Fibroblast of mammary gland (primary cell): Measurements from ENCODE around the gene KRT9.
"Not testable (repeated sequence)": the region's sequence is repeated elsewhere in the genome, so short reads cannot be mapped to it uniquely, and the experiment has no call there.

Source experiments
- DNase-seq: peaks from one replicate; pipeline ENCODE4 v3.0.0-alpha.2; 2010; ENCODE audit warnings: low read depth
- H3K4me3 ChIP-seq: 2 replicates; pipeline ENCODE4 v1.5.1; 2011; ENCODE audit warnings: low read depth, mild to moderate bottlenecking, low read length, moderate library complexity; ENCODE audit not compliant: control insufficient read depth
- TF ChIP-seq, protein P1 (sequence below): conservative IDR thresholded peaks from 2 replicates; pipeline ENCODE4 v1.5.1; 2011; ENCODE audit warnings: low read depth, low read length, inconsistent platforms; ENCODE audit not compliant: control insufficient read depth, insufficient read depth

Gene KRT9

DNA sequence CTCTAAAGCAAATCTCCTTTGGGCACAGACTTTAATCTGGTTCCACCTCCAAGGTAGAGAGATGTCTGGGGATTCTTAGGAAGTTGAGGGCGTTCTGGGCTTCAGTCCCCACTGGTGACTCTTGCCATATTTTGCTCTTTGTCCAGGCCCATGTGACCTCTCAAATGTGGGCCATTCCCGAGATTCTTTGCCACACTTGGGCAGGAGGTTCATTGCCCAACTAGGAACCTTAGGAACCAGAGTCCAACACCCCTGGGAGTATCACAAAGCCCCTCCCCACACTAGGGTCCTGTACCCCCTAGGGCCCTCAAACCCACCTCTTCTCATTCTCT lies 8.4 kb upstream of the KRT9 start:
- DNase-seq = no peak
- TF ChIP-seq, protein P1, sequence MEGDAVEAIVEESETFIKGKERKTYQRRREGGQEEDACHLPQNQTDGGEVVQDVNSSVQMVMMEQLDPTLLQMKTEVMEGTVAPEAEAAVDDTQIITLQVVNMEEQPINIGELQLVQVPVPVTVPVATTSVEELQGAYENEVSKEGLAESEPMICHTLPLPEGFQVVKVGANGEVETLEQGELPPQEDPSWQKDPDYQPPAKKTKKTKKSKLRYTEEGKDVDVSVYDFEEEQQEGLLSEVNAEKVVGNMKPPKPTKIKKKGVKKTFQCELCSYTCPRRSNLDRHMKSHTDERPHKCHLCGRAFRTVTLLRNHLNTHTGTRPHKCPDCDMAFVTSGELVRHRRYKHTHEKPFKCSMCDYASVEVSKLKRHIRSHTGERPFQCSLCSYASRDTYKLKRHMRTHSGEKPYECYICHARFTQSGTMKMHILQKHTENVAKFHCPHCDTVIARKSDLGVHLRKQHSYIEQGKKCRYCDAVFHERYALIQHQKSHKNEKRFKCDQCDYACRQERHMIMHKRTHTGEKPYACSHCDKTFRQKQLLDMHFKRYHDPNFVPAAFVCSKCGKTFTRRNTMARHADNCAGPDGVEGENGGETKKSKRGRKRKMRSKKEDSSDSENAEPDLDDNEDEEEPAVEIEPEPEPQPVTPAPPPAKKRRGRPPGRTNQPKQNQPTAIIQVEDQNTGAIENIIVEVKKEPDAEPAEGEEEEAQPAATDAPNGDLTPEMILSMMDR = no peak
- H3K4me3 ChIP-seq = no peak overlapping the region

DNA sequence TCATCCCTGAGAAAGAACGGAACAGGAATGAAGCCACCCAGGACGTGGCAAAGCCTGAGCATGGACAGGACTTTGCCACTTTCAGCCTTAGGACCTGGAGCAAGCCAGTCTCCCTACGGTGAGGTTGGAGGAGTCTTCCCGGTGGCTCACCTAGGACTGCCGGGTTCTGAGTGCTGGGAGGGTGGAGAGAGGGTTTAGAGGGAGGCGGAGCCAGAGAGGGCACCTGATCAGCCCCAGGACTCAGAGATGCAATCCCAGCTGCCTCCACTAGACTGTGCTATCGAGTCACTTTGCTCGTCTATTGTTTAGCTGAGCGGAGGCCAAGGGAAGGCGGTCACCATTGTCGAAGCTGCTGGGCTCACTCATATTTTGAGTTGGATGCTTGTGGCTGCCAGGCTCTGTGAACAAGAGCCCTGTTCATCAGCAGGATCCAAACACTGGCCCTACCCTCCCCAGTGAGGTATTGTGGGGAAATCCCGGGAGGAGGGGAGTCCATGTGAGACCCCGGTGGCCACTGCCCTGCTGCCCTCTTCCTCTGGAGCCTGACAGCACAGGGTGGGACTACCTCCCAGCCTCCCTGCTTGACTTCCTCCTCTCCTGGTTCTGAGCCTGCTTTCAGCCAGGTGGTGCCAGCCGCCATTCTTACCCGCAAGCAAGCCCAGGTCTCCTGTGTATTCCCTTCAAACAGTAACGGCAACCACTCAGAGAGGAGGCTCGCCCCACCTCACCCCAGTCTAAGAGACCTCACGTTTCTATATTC lies 7.8 kb upstream of the KRT9 start:
- H3K4me3 ChIP-seq = no peak overlapping the region
- TF ChIP-seq, protein P1 = peak; percentile 93
- DNase-seq = peak; percentile 74

DNA sequence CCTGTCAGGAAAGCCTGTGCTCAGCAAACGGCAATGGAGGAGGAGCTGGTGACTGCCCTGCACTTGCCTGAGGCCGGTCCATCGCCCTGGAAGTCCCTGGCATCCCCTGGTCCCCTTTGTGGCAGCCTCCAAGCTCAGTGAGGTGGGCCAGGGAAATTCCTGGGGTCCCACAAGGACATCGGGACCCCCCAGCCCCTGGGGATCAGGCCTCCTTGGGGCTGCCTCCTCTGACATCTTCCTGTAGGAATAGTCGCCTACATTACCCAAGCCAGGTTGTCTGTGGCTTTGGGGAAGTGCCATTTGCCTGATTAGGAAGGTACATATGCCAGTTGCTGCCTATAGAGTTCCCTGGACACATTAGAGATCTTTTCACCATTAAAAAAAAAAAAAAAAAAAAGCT lies 7.1 kb upstream of the KRT9 start:
- TF ChIP-seq, protein P1 = no peak
- DNase-seq = no peak
- no peak overlapping the region for H3K4me3 ChIP-seq

DNA sequence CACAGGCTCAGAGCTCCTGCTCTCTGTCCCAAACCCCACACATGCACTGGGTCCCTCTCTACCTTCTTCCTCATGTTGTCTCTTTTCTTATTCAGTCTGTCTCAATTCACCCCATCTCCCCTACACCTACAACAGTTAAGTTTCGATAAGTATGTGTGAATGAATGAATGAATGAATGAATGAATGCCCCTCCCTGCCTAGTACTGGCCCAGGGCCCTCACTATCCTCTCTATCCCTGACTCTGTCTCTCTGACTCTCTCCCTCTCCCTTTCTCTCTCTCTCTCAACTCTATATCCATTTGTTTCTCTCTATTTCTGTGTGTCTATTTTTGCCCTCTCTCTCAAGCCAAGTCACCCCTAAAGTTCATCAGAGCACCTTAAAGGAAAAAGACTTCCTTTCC lies 6.7 kb upstream of the KRT9 start:
- no peak for DNase-seq
- TF ChIP-seq, protein P1 = no peak
- H3K4me3 ChIP-seq = no peak overlapping the region

DNA sequence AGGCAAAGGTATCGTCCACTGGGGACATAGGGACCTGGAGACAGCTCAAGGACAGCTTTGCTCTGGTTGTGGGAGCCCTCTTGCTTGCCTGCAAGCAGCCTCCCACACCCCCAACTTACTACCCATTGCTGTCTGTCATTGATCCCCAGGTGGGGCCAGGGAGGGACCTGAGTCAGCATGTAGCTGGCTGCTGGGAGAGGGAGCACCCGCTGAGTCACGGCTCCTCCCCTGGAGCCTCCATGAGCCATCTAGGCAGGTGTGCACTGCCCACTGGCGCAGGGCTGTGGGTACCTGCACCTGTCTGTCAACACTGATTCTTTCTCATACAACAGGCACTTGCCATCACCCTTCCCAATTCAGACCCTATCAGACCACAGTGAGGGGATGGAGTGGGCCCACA lies 4.9 kb upstream of the KRT9 start:
- not testable (repeated sequence) for DNase-seq, H3K4me3 ChIP-seq

DNA sequence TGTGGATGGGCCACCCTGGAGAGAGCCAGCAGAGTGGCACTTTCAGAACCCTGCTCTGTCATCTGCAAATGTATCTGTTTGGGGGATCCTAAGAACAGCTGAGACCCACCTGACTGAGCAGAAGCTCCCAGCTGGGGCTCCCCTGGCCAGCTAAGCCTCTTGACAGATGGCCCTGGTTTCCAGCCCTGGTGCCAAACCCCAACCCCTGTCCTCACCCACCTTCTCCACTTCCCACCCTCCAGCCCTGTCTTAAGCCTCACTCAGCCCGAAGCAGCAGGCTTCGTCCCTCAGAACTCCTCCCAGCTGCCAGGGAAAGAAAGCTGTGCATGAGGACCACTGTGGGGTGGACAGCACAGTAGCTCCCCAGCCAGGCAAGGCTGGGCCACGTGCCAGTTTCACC lies 3.5 kb upstream of the KRT9 start:
- TF ChIP-seq, protein P1 = no peak
- DNase-seq = no peak
- H3K4me3 ChIP-seq = no peak overlapping the region

DNA sequence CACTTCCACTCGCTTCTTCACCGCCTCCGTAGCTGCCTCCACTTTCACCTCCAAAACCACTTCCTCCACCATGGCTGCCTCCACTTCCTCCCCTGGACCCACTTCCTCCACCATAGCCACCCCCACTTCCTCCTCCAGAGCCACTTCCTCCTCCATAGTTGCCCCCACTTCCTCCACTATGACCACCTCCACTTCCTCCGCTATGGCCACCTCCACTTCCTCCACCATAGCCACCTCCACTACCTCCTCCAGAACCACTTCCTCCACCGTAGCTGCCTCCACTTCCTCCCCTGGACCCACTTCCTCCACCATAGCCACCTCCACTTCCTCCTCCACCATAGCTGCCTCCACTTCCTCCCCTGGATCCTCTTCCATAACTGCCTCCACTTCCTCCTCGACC lies 4.5 kb downstream of the KRT9 start:
- no peak for DNase-seq
- H3K4me3 ChIP-seq = no peak overlapping the region

More for the DNA sequence above, 4.5 kb downstream of the KRT9 start:
- TF ChIP-seq, protein P1 = no peak
